Kidney epithelial cell (primary cell): ENCODE data around the gene LIN52. TPM values are rescaled to one million over a fixed set of nuclear protein-coding genes. Genes with fewer than 3 reads are reported as not detected.

Source experiments
- DNase-seq: peaks from one replicate; pipeline ENCODE4 v3.0.0-alpha.2; 2010; ENCODE audit warnings: low read depth
- H3K27me3 ChIP-seq: 2 replicates; pipeline ENCODE4 v1.6.0; 2011; ENCODE audit warnings: low read length; ENCODE audit not compliant: control insufficient read depth, insufficient read depth
- H3K36me3 ChIP-seq: 2 replicates; pipeline ENCODE4 v1.5.1; 2011; ENCODE audit warnings: low read length; ENCODE audit not compliant: control insufficient read depth, insufficient read depth
- H3K4me3 ChIP-seq: 2 replicates; pipeline ENCODE4 v1.5.1; 2011; ENCODE audit warnings: low read depth, mild to moderate bottlenecking, control low read depth, low read length
- total RNA-seq: library from RNA; depleted of rRNA; stranded (reverse); fragments of >200 nt; gene quantifications from 2 replicates; pipeline ENCODE4 v1.2.3, GENCODE V29; 2015
- TF ChIP-seq, protein P1 (sequence below): IDR thresholded peaks from 2 replicates; pipeline ENCODE4 v1.5.1; 2011; ENCODE audit warnings: mild to moderate bottlenecking, moderate library complexity, low read length, control low read depth, inconsistent platforms; ENCODE audit not compliant: insufficient read depth, poor library complexity, severe bottlenecking

The LIN52 gene
- total RNA-seq, 1 donor from 2014 or later = 7.8 TPM

DNA sequence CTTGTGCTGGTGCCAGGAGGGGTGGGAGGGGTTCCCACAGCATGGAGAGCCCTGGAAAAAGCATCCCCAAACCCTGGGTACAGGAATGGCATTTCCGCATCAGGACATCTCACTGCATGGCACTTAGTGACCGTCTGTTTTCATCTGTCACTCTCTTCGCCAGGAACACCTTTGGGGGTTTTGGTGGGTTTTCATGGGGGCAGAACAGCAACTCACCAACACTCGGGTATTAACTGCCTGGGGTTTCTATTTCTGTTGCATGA lies 158.0 kb downstream of the LIN52 start:
- no peak for DNase-seq
- no peaks in the 10 kb centered on the region for H3K36me3 ChIP-seq
- TF ChIP-seq, protein P1, sequence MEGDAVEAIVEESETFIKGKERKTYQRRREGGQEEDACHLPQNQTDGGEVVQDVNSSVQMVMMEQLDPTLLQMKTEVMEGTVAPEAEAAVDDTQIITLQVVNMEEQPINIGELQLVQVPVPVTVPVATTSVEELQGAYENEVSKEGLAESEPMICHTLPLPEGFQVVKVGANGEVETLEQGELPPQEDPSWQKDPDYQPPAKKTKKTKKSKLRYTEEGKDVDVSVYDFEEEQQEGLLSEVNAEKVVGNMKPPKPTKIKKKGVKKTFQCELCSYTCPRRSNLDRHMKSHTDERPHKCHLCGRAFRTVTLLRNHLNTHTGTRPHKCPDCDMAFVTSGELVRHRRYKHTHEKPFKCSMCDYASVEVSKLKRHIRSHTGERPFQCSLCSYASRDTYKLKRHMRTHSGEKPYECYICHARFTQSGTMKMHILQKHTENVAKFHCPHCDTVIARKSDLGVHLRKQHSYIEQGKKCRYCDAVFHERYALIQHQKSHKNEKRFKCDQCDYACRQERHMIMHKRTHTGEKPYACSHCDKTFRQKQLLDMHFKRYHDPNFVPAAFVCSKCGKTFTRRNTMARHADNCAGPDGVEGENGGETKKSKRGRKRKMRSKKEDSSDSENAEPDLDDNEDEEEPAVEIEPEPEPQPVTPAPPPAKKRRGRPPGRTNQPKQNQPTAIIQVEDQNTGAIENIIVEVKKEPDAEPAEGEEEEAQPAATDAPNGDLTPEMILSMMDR = no peak
- peaks cover 86% of the 10 kb centered on the region for H3K27me3 ChIP-seq
- no peak overlapping the region for H3K4me3 ChIP-seq

DNA sequence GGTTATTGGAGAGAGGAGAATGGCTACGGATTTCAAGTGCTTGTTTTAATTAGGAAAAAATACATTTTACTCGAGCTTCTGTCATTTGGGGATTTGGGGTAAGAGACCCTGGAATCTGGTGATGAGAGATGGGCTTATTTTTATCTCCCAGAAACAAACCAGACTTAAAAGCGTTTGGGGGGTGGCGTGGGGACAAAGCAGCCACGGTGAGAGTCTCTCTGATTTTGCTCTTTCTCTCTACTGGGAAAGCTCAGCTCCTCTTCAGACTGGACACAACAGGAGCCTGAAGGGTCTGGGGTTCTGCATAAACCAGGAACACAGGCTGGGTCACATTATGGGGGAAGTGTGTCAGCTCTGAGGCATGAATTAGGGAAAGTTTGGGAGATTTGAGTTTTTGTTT lies 158.3 kb downstream of the LIN52 start:
- TF ChIP-seq, protein P1 = no peak
- H3K4me3 ChIP-seq = no peak overlapping the region
- no peaks in the 10 kb centered on the region for H3K36me3 ChIP-seq
- peaks cover 85% of the 10 kb centered on the region for H3K27me3 ChIP-seq
- no peak for DNase-seq

DNA sequence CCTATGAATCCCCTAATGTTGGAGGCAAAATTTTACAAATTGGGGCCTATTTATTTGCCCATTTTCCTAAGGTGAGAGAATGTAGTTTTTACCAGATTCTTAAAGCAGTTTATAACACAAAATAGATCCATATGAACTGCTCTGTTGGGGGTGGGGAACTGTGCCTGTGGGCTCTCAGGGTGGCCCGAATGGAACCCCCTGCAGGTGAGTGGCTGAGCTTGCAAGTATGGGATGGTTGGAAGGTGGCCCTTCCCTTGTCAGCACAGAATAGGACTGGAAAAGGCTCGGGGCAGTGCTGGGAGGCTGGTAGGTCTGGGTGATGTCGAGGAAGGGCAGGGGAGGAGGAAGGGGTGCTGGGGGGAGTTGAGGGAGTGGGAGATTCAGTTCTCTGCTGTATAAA lies 159.4 kb downstream of the LIN52 start:
- H3K27me3 ChIP-seq = peaks cover 74% of the 10 kb centered on the region
- H3K4me3 ChIP-seq = no peak overlapping the region
- TF ChIP-seq, protein P1 = no peak
- no peaks in the 10 kb centered on the region for H3K36me3 ChIP-seq
- DNase-seq = no peak

DNA sequence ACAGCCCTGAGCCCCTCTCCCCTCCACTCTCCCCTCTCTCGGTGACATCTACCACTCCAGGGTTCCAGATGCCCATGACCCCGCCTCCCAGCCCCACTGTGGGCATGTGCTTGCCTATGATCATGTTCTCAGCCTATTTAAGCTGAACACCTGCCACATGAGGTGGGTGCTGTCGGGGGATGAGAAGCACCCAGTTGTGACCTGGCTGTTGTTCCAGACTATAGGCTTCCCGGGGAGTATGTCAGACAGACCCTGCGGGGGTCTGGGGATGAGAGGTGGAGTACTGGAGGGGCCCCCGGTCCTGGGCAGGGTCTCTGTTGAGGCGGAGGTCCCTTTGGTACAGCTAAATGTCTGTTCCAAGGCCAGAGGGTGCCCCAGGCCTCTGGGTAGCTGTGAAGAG lies 160.5 kb downstream of the LIN52 start:
- TF ChIP-seq, protein P1 = no peak
- DNase-seq = no peak
- peaks cover 68% of the 10 kb centered on the region for H3K27me3 ChIP-seq
- H3K36me3 ChIP-seq = no peaks in the 10 kb centered on the region
- no peak overlapping the region for H3K4me3 ChIP-seq

DNA sequence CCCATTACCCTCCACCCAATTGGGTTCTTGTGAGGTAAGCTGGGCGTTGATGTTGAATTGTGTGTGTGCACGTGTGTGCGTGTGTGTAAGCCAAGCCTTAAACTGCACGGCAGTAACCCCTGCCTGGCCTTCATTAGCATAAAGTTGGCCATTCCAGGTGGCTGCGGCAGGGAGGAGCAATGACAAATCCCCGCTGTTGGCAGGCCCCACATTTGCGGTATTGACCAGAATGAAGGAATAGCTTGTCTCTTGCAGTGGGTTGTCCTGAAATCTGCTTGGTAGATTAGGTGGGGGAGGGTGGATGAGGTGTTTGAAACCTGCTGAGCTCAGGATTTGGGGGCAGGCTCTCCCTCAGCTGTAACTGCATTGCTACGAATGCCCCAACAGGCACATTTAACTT lies 161.8 kb downstream of the LIN52 start:
- Histone ChIP-seq H3K27me3 (peaks cover 55% of the 10 kb centered on the region), H3K4me3 (no peak overlapping the region), H3K36me3 (no peaks in the 10 kb centered on the region)
- TF ChIP-seq, protein P1 = no peak
- DNase-seq = no peak

DNA sequence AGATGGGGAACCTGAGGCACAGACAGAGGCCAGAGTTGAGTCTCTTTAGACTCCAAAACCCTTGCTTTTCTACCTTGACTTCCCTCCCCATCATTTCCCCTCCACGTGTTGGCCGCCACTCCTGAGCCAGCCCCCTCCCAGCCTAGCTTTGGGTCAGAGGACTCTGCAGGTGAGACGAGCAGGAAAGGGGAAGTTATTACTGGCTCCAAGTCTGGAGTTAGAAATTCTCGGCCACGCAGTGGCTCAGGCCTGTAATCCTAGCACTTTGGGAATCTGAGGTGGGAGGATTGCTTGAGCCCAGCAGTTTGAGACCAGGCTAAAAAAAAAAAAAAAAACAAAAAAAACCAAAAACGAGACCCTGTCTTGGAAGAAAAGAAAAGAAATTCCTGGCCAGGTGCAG lies 163.3 kb downstream of the LIN52 start:
- Histone ChIP-seq H3K27me3 (peaks cover 46% of the 10 kb centered on the region), H3K4me3 (no peak overlapping the region), H3K36me3 (no peaks in the 10 kb centered on the region)
- DNase-seq = no peak
- TF ChIP-seq, protein P1 = no peak
